Psoas muscle (tissue), 8 donors: Measurements from ENCODE around the gene BRAT1. TPM values are rescaled to one million over a fixed set of nuclear protein-coding genes. Genes with fewer than 3 reads are reported as not detected.
A peak's percentile ranks its signal among the peaks of the same experiment; 100 is the strongest.

Experiments used
- ATAC-seq, 4 donors: fragments of 200-7000 bp; cut with Tn5 transposase; one replicate each; pipeline ENCODE4 v1.9.1; 2020; ENCODE audit warnings: moderate library complexity in 3 of 4, mild to moderate bottlenecking in 2 of 4
- DNase-seq, 2 donors: peaks; one replicate each; pipeline ENCODE4 v3.0.0-alpha.2; 2020
- H3K27ac ChIP-seq: fragments of 200-600 bp; one replicate; pipeline ENCODE4 v1.8.0; 2022
- H3K27me3 ChIP-seq, 3 donors: fragments of 200-600 bp in 1 of 3; one replicate each; pipeline versions ENCODE4 v1.6.1 to v1.8.0; 2013 to 2022; ENCODE audit warnings: low read length in 2 of 3, mild to moderate bottlenecking in 2 of 3, moderate library complexity in 1 of 3; ENCODE audit not compliant: insufficient read depth in 3 of 3
- H3K36me3 ChIP-seq, 2 donors: fragments of 200-600 bp in 1 of 2; one replicate each; pipeline versions ENCODE4 v1.6.1 to v1.8.0; 2013 to 2022; ENCODE audit warnings: low read depth in 1 of 2, mild to moderate bottlenecking in 1 of 2, moderate library complexity in 1 of 2; ENCODE audit not compliant: insufficient read depth in 1 of 2
- H3K4me1 ChIP-seq: fragments of 200-600 bp; one replicate; pipeline ENCODE4 v1.8.0; 2022
- H3K4me3 ChIP-seq: fragments of 200-600 bp; one replicate; pipeline ENCODE4 v1.8.0; 2022; ENCODE audit warnings: mild to moderate bottlenecking
- H3K9me3 ChIP-seq: fragments of 200-600 bp; one replicate; pipeline ENCODE4 v1.8.0; 2022
- CTCF ChIP-seq: fragments of 200-600 bp; IDR thresholded peaks from one replicate; pipeline ENCODE4 v1.8.0; 2022; ENCODE audit warnings: antibody characterized with exemption
- WGBS, 3 donors: extraction: QIAGEN DNeasy Blood & Tissue Kit; methylation state at CpG; one replicate each; pipeline versions ENCODE4 v1.1.6 to v1.1.7; 2013; 5-methylcytosine and 5-hydroxymethylcytosine counted together
- intact Hi-C, 2 donors: fragments of 100-400 bp; cut with DNase I; formaldehyde crosslinking; loops; one replicate each; pipeline versions ENCODE4 v1.11.0 to v1.14.2; 2022
- polyA plus RNA-seq, 3 donors: library from polyadenylated mRNA; stranded (reverse); fragments of 200-250 nt; gene quantifications; one replicate each; pipeline ENCODE4 v1.2.3, GENCODE V29; 2013
- total RNA-seq, 4 donors: library from RNA; stranded (reverse); fragmentation: NEBNext Ultra II Directional in 2 of 4; extraction: Animal tissue kit (Norgen Biotek cat#: 25700) in 2 of 4; gene quantifications; one replicate each; pipeline versions ENCODE4 v1.2.1 to v1.2.4, GENCODE V29; 2021 to 2023
- donor health status: healthy with polysubstance abuse.
- donor health status: DM: no; HTN: no; CAD: no; lungs with moderate emphysema.
- donor health status: Bipolar disorder and iron deficiency.
- donor health status: healthy.
- donor health status: DM: yes; HTN: yes; CAD: no.
- donor health status: DM: no; HTN: no; CAD: no.
- donor health status: DM: no; HTN: no; CAD: no.
- donor health status: DM: yes; HTN: yes; CAD: no.

Gene BRAT1
- total and polyA plus RNA-seq, 7 donors, result 11.9 to 14.8 (median 13.2) TPM

- H3K4me1 ChIP-seq, result no peaks in the 10 kb centered on the region
- H3K27ac ChIP-seq, result no peak overlapping the region
- WGBS, 3 donors, result 87 to 93% (median 93%) methylated on average over 23 of the region's 23 CpGs
- TF ChIP-seq CTCF, result no peak
- intact Hi-C loops, result loop anchor here in 1 of 2 donors (5.0 kb wide), 1 partner anchor 67 kb away; the partner anchor contains the start of gene GRIFIN
- H3K27me3 ChIP-seq, result no peaks in the 10 kb centered on the region
- H3K36me3 ChIP-seq, result peaks cover 3 to 95% of the 10 kb centered on the region in 2 donors
- H3K9me3 ChIP-seq, result no peaks in the 10 kb centered on the region
- no peak overlapping the region for H3K4me3 ChIP-seq
- DNase-seq (no peak), ATAC-seq (no peak)
These were observed 10.7 kb downstream of the BRAT1 start for GRCh38 chr7:2544541-2545188.

DNA sequence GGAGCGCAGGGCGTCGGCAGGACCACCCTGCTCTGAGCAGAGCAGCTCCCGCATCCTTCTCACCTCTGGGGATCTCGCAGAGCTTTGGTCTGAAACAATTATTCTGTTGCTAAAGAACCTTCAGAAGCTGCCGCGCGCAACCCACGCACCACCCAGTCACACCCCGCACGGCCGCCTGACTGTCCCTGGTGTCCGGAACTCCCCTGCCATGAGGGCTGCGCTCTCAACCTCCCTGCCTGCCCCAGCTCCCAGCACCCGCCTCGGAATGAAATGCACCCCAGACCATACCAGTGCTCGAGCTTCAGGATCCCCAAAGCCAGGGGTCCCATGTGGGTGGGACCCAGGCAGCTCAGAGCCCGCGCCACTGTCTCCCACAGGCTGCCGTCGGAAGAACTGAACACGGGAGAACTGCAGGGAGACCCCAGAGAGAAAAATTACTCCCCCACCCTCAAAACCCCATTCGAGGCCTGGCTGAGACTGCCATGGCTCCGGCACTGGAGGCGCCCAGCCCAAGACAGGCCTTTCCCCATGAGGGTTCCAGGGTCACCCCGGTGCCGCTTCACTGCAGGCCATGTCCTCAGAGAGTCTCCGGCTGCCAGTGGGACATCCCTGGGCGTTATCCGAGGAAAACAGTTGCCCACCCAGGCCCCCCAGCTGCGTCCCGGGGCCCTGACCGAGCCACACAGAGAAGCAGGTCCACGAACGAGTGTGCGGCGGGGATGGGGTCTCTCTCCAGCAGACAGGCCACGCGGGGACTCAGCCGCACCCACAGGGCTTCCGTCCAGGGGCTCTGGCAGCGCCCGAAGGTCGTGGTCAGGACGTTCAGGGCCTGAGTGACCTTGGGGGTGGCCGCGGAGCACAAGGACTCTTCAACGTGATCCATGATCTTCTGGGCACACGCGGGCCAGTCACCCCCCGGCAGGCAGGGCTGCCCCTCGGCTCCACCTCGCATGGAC is 12.1 kb downstream of the BRAT1 start:
- H3K9me3 ChIP-seq, result no peaks in the 10 kb centered on the region
- no peak for TF ChIP-seq CTCF
- H3K36me3 ChIP-seq, result peaks cover 8 to 99% of the 10 kb centered on the region in 2 donors
- no peaks in the 10 kb centered on the region for H3K27me3 ChIP-seq
- no peak overlapping the region for H3K4me3 ChIP-seq
- 88 to 91% (median 90%) methylated on average over 51 to 53 of the region's 53 CpGs for WGBS, 3 donors
- intact Hi-C loops, result no loop called here
- ATAC-seq (no peak), DNase-seq (peak in 1 of 2 donors; percentile 26)
- H3K4me1 ChIP-seq, result no peaks in the 10 kb centered on the region
- no peak overlapping the region for H3K27ac ChIP-seq

DNA sequence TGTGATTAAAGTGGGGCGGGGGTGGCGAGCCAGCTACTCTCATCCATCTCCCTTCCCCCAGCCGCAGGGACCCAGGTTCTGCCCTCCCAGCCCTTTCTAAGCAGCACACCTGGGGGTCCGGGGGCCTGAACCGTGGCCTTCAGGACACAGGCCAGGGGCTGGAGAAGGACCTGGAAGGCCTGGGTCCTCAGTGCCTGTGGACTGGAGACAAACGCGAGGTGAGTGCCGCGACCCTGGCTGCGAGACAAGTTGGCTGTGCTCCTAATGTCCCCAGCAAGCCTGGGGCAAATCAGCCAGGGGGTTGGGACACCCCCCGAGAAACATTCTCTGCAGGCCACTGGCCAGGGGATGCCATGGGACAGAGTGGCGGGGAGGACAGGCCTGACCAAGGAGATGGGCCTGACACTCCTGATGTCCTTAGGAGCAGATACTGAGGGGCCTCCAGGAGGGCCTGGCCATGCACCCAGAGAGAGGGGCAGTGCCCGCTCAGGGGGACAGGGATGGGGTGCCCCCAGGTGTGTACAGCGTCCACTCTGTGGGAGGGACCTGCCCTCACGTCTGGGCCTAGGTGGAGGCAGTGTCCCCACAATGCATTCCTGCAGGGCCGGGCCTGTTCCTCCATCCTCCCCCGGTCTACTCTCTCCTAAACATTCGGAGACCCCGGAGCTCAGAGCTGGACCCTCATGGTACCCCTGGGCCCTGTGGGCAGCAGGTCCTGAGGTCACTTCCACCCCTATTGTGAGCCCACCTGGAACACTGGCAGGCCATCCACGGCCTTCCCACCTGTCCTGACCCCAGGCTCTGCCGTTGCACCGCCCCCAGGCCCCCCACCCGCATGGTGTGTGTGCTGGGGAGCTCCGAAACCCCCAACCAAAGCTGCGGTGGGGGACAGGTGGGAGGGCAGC is 13.1 kb downstream of the BRAT1 start:
- Histone ChIP-seq H3K4me3 (no peak overlapping the region), H3K36me3 (peaks cover 8 to 98% of the 10 kb centered on the region in 2 donors), H3K9me3 (no peaks in the 10 kb centered on the region), H3K27me3 (no peaks in the 10 kb centered on the region), H3K27ac (no peak overlapping the region), H3K4me1 (no peaks in the 10 kb centered on the region)
- WGBS, 3 donors, result 81 to 88% (median 87%) methylated on average over 21 to 25 of the region's 25 CpGs
- no peak for TF ChIP-seq CTCF
- ATAC-seq, result no peak
- DNase-seq, result peak in 1 of 2 donors; percentile 47
- intact Hi-C loops, result no loop called here

DNA sequence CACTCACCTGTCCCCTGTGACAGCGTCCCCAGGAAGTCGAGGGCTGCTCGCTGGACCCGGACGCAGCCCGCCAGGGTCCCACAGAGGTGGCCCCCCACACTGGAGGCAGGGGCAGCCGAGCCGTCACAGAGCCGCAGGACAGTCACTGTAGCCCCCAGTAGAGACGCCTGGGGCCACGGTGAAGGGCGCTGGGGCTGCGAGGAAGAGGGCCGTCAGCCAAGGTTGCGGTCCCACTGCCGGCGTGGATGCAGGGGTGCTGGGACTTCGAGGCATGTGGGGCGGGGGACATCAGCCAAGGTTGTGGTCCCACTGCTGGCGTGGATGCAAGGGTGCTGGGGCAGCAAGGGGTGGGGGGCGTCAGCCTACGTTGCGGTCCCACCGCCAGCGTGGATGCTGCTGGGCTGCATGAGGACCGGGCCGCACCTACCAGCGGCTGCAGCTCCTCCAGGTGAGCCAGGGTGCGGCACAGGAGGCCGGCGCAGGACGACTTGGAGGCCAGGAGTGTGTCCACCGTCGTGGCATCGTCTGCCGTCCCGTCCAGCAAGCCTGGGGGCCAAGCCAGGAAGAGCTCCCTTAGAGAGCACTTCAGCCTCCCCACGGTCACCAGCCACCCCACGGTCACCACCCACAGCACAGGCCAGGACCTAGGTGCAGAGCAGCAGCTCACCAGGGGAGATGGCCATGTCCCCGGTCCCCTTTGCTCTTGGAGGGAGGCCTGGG is 13.9 kb downstream of the BRAT1 start:
- intact Hi-C loops, result no loop called here
- no peak overlapping the region for H3K4me3 ChIP-seq
- no peaks in the 10 kb centered on the region for H3K4me1 ChIP-seq
- no peaks in the 10 kb centered on the region for H3K27me3 ChIP-seq
- ATAC-seq, result no peak
- DNase-seq, result no peak
- no peak for TF ChIP-seq CTCF
- H3K9me3 ChIP-seq, result no peaks in the 10 kb centered on the region
- H3K27ac ChIP-seq, result no peak overlapping the region
- 88 to 92% (median 90%) methylated on average over 40 of the region's 40 CpGs for WGBS, 3 donors
- peaks cover 5 to 90% of the 10 kb centered on the region in 2 donors for H3K36me3 ChIP-seq
